Transverse colon (tissue), 4 donors: Measurements from ENCODE around the gene STAT5B.

Experiments used
- POLR2A ChIP-seq: fragments of 450-650 bp; IDR thresholded peaks from one replicate; pipeline ENCODE4 v1.6.1; 2016; ENCODE audit warnings: antibody characterized with exemption, mild to moderate bottlenecking, moderate library complexity
- POLR2AphosphoS5 ChIP-seq, 3 donors: sonication (generic); formaldehyde crosslinking; IDR thresholded peaks; one replicate each; pipeline ENCODE4 v1.6.1; 2016; ENCODE audit warnings: antibody characterized with exemption in 3 of 3
- TF ChIP-seq, protein P1 (sequence below), 5 experiments: fragments of 200-600 bp in 3 of 5; fragments of 450-650 bp in 2 of 5; sonication (generic) in 3 of 5; IDR thresholded peaks; 1 replicate in 2 of 5; 2 replicates in 3 of 5; pipeline ENCODE4 v1.5.1; 2016 to 2017; ENCODE audit warnings: antibody characterized with exemption in 5 of 5, inconsistent platforms in 3 of 5, mild to moderate bottlenecking in 2 of 5, moderate library complexity in 1 of 5

DNA sequence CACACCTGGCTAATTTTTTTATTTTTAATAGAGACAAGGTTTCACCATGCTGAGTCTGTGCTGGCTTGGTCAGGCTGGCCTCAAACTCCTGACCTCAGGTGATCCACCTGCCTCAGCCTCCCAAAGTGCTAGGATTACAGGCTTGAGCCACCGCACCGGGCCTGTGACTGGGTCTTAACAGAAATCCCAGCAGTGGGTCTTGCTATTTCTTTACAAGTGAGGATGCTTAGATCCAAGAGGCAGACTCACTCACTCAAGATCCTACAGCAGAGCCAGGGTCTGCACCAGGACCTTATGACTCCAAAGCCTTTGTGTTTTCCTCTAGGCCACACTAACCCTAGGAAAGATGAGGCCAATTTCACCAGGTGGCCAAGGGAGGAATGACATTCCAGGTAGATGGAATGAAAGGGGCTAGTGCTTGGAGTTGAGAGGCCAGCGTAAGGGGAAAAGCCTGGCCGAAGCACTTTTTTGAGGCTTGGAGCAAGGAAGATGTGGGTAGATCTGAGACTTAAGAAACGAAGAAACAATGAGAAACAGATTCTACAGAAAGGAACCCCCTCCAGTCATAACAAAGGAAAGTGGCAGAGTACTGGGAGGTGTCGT is 6.4 kb upstream of the STAT5B start:
- no peak for TF ChIP-seq POLR2A
- TF ChIP-seq, protein P1, sequence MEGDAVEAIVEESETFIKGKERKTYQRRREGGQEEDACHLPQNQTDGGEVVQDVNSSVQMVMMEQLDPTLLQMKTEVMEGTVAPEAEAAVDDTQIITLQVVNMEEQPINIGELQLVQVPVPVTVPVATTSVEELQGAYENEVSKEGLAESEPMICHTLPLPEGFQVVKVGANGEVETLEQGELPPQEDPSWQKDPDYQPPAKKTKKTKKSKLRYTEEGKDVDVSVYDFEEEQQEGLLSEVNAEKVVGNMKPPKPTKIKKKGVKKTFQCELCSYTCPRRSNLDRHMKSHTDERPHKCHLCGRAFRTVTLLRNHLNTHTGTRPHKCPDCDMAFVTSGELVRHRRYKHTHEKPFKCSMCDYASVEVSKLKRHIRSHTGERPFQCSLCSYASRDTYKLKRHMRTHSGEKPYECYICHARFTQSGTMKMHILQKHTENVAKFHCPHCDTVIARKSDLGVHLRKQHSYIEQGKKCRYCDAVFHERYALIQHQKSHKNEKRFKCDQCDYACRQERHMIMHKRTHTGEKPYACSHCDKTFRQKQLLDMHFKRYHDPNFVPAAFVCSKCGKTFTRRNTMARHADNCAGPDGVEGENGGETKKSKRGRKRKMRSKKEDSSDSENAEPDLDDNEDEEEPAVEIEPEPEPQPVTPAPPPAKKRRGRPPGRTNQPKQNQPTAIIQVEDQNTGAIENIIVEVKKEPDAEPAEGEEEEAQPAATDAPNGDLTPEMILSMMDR (IDR thresholded peaks at IDR 0.05), result no peak
- TF ChIP-seq POLR2AphosphoS5 (IDR thresholded peaks at IDR 0.05), result no peak
